Measurements from ENCODE around the gene ARL4D. TPM values are rescaled to one million over a fixed set of nuclear protein-coding genes. Genes with fewer than 3 reads are reported as not detected.

The ARL4D gene
- total and polyA plus RNA-seq, 4 donors: 10.3 to 37.8 (median 16.4) TPM

GRCh38 chr17:43443381-43443780 lies 44.6 kb downstream of the ARL4D start:
- no peak overlapping the region for H3K9ac ChIP-seq (ENCODE audit: insufficient read depth in 1 of 2, low read length in 2 of 2)
- 86 to 95% methylated on average over 3 of the region's 3 CpGs for WGBS, 2 donors

DNA sequence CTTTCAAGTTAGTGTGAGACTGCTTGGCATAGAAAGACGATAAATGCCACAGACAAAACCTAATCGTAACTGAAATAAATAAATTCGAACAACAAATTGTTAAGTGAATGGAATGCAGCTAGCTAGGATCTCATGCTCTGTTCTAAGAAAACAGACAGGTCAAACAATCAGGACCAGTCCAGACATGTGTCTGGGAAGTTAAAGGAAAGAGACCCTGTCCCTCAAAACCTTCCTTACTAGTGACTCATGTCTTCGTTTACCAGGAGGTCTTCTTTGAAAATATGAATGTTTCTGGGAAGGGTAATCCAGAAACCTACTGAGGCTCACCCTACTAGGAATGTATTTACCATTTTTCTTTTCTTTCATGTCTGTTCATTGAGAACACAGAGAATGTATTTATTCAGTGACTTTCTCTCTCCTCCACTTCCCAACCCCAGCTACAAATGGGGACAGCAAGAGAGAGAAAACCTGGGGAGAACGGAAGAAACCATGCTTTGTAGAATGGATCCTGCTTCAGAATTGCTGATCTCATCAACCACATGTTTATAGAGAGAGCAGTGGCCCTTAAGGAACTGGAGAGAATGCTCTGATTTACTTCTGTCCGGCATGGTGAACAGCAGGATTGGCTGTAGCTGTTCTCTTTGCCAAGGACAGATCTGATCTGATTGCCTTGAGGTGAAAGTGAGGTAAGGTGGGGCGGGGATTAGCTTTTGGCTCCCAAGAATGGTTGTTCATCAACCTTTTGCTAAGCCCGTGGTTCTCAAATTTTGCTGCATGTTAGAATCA lies 45.6 kb downstream of the ARL4D start:
- H3K9ac ChIP-seq (ENCODE audit: insufficient read depth in 1 of 2, low read length in 2 of 2): no peak overlapping the region
- H3K4me1 ChIP-seq (ENCODE audit: control insufficient read depth in 5 of 5, insufficient read depth in 5 of 5, low read length in 5 of 5): peaks cover 0 to 1% (median 0%) of the 10 kb centered on the region in 5 donors
- TF ChIP-seq, protein P1, sequence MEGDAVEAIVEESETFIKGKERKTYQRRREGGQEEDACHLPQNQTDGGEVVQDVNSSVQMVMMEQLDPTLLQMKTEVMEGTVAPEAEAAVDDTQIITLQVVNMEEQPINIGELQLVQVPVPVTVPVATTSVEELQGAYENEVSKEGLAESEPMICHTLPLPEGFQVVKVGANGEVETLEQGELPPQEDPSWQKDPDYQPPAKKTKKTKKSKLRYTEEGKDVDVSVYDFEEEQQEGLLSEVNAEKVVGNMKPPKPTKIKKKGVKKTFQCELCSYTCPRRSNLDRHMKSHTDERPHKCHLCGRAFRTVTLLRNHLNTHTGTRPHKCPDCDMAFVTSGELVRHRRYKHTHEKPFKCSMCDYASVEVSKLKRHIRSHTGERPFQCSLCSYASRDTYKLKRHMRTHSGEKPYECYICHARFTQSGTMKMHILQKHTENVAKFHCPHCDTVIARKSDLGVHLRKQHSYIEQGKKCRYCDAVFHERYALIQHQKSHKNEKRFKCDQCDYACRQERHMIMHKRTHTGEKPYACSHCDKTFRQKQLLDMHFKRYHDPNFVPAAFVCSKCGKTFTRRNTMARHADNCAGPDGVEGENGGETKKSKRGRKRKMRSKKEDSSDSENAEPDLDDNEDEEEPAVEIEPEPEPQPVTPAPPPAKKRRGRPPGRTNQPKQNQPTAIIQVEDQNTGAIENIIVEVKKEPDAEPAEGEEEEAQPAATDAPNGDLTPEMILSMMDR (IDR thresholded peaks at IDR 0.05; ENCODE audit: control extremely low read depth, extremely low read depth): no peak
- H3K9me3 ChIP-seq (ENCODE audit: control insufficient read depth in 4 of 4, insufficient read depth in 3 of 4, low read length in 3 of 4): no peaks in the 10 kb centered on the region
- DNase-seq: no peak
- no peak for ATAC-seq (ENCODE audit: insufficient read depth, low FRiP score)
- no peak overlapping the region for H3K27ac ChIP-seq (ENCODE audit: low read depth in 1 of 2, low read length in 1 of 2)
- H3K27me3 ChIP-seq (ENCODE audit: control insufficient read depth in 3 of 3, insufficient read depth in 3 of 3, low read length in 2 of 3): no peaks in the 10 kb centered on the region
- no peaks in the 10 kb centered on the region for H3K36me3 ChIP-seq (ENCODE audit: control insufficient read depth in 4 of 4, insufficient read depth in 4 of 4, low read length in 4 of 4)
- 77 to 80% methylated on average over 8 of the region's 8 CpGs for WGBS, 2 donors
- no peak overlapping the region for H3K4me3 ChIP-seq

More at GRCh38 chr17:43443381-43443780, 44.6 kb downstream of the ARL4D start:
- H3K27ac ChIP-seq (ENCODE audit: low read depth in 1 of 2, low read length in 1 of 2): no peak overlapping the region
- ATAC-seq (ENCODE audit: insufficient read depth, low FRiP score) (no peak), DNase-seq (no peak)
- H3K9me3 ChIP-seq (ENCODE audit: control insufficient read depth in 4 of 4, insufficient read depth in 3 of 4, low read length in 3 of 4): no peaks in the 10 kb centered on the region
- TF ChIP-seq, protein P1 (IDR thresholded peaks at IDR 0.05; ENCODE audit: control extremely low read depth, extremely low read depth): no peak
- H3K4me3 ChIP-seq: no peak overlapping the region
- peaks cover 0 to 7% (median 0%) of the 10 kb centered on the region in 5 donors for H3K4me1 ChIP-seq (ENCODE audit: control insufficient read depth in 5 of 5, insufficient read depth in 5 of 5, low read length in 5 of 5)
- H3K27me3 ChIP-seq (ENCODE audit: control insufficient read depth in 3 of 3, insufficient read depth in 3 of 3, low read length in 2 of 3): no peaks in the 10 kb centered on the region
- H3K36me3 ChIP-seq (ENCODE audit: control insufficient read depth in 4 of 4, insufficient read depth in 4 of 4, low read length in 4 of 4): no peaks in the 10 kb centered on the region

GRCh38 chr17:43445009-43445589 lies 46.3 kb downstream of the ARL4D start:
- Histone ChIP-seq H3K36me3 (ENCODE audit: control insufficient read depth in 4 of 4, insufficient read depth in 4 of 4, low read length in 4 of 4) (no peaks in the 10 kb centered on the region), H3K9ac (ENCODE audit: insufficient read depth in 1 of 2, low read length in 2 of 2) (no peak overlapping the region), H3K4me1 (ENCODE audit: control insufficient read depth in 5 of 5, insufficient read depth in 5 of 5, low read length in 5 of 5) (peaks cover 0 to 6% (median 0%) of the 10 kb centered on the region in 5 donors), H3K4me3 (no peak overlapping the region), H3K9me3 (ENCODE audit: control insufficient read depth in 4 of 4, insufficient read depth in 3 of 4, low read length in 3 of 4) (no peaks in the 10 kb centered on the region), H3K27me3 (ENCODE audit: control insufficient read depth in 3 of 3, insufficient read depth in 3 of 3, low read length in 2 of 3) (no peaks in the 10 kb centered on the region), H3K27ac (ENCODE audit: low read depth in 1 of 2, low read length in 1 of 2) (no peak overlapping the region)
- ATAC-seq (ENCODE audit: insufficient read depth, low FRiP score): no peak
- TF ChIP-seq, protein P1 (IDR thresholded peaks at IDR 0.05; ENCODE audit: control extremely low read depth, extremely low read depth): no peak
- 74 to 77% methylated on average over 5 of the region's 5 CpGs for WGBS, 2 donors
- no peak for DNase-seq

Measured in lung (tissue), 12 donors.